Ovary (tissue), 3 donors: ENCODE data around the gene TP53TG5.

ENCODE experiments used
- EP300 ChIP-seq: sonication (generic); formaldehyde crosslinking; IDR thresholded peaks from one replicate; pipeline ENCODE4 v1.6.1; 2017; ENCODE audit warnings: antibody characterized with exemption
- POLR2A ChIP-seq: fragments of 450-650 bp; IDR thresholded peaks from one replicate; pipeline ENCODE4 v1.6.1; 2017; ENCODE audit warnings: antibody characterized with exemption, mild to moderate bottlenecking, moderate library complexity
- TF ChIP-seq, protein P1 (sequence below), 3 donors: fragments of 450-650 bp in 2 of 3; fragments of 200-600 bp in 1 of 3; IDR thresholded peaks; one replicate each; pipeline versions ENCODE4 v1.5.1 to v1.8.0; 2016 to 2022; ENCODE audit warnings: antibody characterized with exemption in 3 of 3, mild to moderate bottlenecking in 1 of 3
- donor health status: DM: no; HTN: no; CAD: no.

DNA sequence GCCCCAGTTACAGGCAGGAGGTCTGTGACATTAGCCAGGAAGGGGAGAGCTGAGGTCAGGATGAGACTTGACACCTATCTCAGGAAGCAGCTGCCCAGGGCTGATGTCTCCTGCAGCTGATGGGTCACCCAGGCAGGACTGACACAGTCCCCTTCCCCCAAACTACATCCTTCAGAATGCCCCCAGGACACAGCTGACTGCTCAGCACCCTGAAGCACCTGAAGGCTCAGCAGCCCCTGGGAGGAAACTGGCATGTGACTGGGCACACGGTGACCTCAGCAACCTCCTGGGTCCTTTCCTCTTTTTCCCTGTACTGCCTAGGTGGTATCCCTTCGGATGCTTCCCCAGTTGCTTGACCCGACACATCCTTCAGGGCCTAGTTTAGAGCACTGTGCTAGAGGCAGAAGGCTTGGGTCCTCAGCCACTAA, 31.8 kb downstream of the TP53TG5 start:
- TF ChIP-seq POLR2A (peak; percentile 13), EP300 (no peak)
- TF ChIP-seq, protein P1, sequence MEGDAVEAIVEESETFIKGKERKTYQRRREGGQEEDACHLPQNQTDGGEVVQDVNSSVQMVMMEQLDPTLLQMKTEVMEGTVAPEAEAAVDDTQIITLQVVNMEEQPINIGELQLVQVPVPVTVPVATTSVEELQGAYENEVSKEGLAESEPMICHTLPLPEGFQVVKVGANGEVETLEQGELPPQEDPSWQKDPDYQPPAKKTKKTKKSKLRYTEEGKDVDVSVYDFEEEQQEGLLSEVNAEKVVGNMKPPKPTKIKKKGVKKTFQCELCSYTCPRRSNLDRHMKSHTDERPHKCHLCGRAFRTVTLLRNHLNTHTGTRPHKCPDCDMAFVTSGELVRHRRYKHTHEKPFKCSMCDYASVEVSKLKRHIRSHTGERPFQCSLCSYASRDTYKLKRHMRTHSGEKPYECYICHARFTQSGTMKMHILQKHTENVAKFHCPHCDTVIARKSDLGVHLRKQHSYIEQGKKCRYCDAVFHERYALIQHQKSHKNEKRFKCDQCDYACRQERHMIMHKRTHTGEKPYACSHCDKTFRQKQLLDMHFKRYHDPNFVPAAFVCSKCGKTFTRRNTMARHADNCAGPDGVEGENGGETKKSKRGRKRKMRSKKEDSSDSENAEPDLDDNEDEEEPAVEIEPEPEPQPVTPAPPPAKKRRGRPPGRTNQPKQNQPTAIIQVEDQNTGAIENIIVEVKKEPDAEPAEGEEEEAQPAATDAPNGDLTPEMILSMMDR (IDR thresholded peaks at IDR 0.05): no peak
